ENCODE measurements around the gene TBC1D16.

TBC1D16 gene

DNA sequence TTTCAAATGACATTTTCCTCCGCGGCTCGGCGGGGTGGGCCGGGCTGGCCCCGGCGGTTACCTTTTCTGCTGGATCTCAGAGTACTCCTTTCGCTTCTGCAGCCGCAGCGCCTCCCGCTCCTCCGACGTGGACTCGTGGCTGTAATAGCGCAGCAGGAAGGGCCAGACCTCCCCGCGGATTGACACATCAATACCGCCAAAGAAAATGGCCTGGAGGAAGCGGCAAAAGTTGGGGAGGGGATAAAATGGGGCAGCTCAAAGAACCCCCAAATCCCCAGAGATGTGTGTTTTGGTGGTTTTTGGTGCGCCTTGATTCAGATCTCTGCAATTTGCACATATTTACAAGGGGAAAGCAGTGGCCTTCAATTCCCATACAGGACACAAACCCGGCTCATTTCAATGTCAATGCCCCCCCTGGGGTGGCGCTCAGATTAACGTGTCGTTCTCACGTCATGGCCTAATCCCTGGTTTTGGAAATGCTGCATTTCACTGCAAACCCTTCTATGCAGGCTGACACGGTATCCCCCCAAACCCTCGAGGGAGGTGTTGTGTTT lies 85.9 kb downstream of the TBC1D16 start:
- DNase-seq (ENCODE audit: low read depth): no peak

DNA sequence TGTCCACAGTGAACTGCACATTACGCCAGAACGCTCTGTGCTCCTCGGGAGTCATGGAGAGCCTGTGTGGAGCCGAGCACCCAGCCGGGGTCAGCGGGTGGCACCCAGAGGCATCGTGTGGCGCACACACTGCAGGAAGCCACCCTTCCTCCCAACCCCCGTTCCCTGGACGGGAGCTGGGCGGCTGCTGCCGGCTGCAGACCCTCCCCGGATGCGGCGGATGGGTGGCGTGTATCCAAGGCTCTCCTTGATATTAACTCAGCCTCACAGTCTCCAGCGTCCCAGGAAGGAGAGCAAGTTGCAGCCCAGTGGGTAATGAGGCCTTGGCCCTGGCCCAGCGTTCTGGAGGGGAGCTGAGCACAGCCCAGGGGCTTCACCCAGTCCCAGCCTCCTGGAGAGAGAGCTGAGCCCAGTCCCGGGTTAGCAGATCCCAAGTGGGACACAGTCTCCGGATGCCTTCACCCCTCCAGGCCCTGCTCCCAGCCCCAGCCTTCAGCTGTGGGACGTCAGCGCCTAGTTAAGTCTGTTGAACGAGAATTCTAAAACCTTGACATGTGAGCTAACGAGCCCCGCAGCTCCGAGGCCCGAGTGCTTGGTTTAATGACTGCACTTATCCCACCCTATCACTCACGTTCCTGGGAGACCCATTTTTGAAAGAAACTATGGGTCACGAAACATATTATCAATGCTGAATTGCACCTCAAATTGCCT lies 86.6 kb downstream of the TBC1D16 start:
- no peak for DNase-seq (ENCODE audit: low read depth)

- DNase-seq (ENCODE audit: low read depth): no peak
Observed at GRCh38 chr17:79948406-79948944, 87.2 kb downstream of the TBC1D16 start.

GRCh38 chr17:79947351-79948031 lies 88.2 kb downstream of the TBC1D16 start:
- no peak for DNase-seq (ENCODE audit: low read depth)

- DNase-seq (ENCODE audit: low read depth): no peak
Observed at GRCh38 chr17:79946352-79947231, 89.1 kb downstream of the TBC1D16 start.

DNA sequence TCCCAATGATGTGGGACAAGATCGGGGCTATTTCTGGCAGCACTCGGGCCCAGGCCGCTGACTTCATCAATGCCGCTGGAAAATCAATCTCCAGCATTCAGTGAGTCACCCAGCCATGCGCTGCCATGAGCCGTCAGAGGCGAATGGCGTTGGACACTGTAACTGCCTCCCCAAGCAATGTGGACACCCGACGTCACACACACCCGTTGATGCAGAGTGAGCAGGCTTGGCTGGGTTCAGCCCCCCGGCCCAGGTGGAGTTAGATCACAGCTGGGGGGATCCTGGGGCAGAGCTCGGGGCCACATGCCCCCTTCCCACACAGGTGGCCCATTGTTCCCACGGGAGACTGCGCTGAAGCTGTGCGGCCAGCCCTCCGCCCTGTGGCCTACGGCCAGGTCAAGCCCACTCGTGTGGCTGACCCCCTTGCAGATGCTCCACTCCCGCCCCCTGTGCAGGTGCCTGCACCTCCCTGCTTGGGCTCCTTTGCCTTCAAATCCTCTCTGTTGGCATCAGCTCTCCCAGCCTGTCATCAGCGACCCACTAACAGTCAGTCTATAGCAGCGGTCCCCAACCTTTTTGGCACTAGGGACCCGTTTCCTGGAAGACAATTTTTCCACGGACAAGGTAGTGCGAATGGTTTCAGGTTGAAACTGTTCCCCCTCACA lies 89.9 kb downstream of the TBC1D16 start:
- no peak for DNase-seq (ENCODE audit: low read depth)

DNA sequence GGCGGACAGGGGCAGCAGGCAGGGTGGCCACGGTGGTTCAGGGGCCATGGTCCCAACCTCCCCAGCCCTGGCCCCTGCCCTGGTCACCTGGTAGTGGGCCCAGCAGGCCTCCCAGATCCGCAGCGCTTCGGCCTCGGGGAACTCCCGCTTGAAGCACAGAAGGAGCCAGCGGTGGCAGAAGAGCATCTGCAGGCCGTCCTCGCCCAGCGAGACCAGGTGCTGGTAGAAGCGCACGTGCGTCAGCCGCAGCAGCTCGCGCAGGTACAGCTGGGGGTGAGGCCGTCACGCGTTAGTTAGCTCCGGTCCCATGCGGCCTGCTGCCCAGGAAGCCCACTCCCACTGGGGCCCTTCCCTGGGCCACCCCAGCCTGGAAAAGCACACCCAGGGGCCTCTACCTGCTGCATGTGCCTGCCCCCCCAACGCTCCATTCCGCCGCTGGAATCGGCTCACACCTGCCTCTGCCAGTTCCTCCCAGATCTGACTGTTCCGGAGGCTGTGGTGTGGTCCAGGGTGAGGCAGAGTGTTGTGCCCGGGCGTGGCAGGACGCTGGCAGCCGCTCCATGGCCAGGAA lies 90.8 kb downstream of the TBC1D16 start:
- no peak for DNase-seq (ENCODE audit: low read depth)

GRCh38 chr17:79944251-79944812 lies 91.3 kb downstream of the TBC1D16 start:
- DNase-seq (ENCODE audit: low read depth): no peak

GRCh38 chr17:79943347-79944241 lies 92.1 kb downstream of the TBC1D16 start:
- DNase-seq (ENCODE audit: low read depth): no peak

DNA sequence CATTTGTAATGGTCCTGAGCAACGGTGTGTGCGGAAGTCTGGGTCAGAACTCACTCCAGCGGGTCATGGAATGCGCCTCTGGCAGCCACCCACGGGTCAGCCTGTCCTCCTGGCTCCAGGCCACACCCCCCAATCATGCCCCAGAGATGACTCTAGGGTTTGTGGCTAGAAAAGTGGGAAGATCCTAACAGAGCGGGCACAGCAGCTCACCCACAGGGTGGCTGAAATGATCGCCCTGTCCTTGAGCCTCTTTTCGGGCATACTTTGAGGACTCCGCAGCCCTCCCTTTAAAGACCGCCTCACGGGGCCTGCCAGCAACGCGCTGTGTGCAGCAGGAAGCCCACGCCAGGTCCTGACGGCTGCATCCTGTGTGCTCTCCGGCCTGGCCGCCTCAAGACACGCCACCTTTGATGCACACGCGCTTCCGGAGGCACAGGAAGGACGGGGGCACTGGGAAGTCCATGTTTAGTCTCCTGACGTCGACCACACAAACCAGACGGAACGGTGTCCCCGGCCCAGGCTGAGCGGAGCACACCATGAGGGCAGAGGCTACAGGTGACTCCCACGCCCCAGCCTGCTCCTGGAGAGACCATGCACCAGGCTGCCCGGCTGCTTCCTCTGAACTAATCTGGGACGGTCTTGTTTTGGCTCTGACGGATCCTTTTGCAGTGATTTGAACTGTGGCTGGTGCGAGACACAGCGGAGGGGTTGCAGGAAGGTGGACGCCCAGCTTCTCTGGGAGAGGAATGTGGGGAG lies 92.9 kb downstream of the TBC1D16 start:
- DNase-seq (ENCODE audit: low read depth): no peak

DNA sequence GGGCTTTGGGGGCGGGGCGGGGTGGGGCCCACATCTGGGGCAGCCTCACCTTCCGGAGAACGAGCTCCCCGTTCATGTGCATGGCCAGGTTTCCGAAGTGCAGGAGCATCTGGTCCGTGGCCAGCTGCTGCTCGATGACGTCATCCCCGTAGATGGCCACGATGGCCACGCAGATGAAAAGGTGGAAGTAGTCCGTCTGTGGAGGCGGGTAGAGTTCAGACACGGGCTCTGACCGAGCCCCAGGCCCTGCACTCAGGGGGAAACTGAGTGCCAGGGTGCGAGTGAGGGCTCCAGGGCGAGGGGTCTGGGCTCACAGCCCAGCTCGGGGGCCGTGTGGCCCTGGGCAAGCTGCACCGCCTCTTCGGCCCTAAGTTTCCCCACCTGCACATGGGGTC lies 93.7 kb downstream of the TBC1D16 start:
- DNase-seq (ENCODE audit: low read depth): no peak

DNA sequence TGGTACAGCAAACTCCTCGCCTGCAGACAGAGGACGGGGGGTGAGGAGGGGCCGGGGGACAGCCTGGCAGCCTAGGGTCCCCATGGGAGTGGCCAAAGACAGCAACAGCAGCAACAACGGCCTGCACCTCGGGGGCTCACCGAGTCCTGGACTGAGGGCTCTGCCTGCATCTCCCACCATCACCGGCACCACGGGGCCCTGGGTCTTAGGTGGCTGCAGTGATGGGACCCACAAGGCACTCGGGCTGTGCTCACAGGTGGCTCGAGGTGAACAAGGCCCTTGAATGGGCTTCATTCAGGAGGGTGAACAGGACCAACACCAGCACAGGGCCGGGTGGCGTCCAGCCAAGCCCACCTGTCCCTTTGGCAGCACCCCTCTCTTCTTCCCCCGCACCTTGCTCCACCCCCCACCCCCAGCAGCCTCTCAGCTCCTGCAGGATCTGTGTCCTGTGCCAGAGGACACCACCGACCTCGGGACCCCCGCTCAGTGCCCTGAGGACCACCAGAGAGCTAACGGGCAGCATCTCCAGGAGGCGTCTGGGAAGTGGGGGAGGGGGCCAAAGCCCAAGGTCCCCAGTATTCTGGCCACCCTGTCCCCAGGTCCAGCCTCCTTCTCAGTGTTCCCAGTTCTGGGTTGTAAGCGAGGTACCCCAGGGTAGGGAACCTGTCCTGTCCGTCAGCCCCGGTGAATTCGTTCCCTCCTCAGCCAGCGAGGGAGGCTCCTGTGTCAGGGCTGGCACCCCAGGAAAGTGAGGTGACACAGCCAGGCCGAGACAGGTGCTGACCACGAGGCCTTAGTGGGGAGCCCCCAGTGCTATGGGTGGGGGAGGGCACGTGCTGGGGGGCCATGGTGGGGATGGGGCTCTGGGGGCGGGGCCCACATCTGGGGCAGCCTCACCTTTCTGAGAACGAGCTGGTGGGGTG lies 94.3 kb downstream of the TBC1D16 start:
- DNase-seq (ENCODE audit: low read depth): no peak

DNA sequence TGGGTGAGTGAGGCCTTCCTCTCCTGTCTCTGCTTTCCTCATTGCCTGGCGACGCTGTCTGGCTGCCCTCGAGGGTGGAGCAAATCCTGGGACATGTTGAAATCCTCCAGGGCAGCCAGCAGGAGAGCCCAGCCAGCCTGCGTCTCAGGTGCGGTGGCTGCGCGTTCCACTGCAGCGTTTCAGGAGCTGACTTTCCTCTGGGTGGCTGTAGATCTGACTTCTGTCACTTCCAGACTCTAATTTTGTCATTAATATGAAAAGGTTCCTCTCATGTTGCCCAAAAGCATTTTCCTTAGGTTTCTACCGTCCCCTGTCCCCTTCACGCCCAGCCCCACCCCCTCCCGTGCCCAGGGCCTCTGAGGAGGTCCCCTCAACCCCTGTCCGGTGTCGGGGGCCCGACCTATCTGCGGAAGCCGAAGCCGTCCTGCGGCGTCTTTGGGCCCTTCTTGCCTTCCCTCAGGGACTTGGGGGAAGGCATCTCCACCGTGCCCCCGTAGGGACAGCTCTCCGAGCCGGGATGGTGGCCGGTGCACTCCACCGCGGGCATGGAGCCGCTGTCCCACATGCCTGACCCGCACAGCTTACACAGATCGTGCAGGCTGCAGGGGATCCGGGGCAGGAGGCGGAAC lies 95.1 kb downstream of the TBC1D16 start:
- no peak for DNase-seq (ENCODE audit: low read depth)

DNA sequence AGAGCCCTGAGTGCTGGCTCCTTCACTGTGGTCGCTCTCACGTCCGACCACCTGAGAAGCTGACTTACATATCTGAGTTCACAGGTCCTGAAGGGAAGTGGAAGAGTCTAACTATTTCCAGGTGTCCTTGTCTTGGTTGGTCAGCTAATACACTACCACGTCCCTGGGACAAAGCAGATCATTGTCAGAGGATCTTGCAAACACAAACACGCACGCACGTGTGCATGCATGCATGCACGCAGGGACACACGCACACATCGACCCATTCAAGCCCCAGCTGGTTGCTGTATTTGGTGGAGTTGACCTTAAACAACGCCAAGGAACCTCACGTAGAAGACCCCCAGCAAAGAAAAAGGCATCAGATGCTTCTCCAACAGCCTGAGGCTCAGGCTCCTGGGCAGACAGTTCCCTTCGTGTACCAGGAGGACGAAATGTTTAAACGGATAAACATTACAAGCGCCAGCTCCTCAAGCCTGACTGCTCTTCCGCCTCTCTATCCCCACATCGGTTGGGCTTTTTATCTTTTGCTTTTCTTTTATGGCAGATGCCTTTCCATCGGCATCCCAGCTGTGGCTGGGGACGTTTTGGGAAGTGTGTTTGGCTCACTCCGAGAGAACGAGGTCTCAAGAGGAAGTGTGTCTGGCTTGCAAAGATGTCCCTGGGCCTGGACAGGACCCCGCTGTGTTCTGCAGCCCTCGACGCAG lies 95.8 kb downstream of the TBC1D16 start:
- DNase-seq (ENCODE audit: low read depth): no peak

DNA sequence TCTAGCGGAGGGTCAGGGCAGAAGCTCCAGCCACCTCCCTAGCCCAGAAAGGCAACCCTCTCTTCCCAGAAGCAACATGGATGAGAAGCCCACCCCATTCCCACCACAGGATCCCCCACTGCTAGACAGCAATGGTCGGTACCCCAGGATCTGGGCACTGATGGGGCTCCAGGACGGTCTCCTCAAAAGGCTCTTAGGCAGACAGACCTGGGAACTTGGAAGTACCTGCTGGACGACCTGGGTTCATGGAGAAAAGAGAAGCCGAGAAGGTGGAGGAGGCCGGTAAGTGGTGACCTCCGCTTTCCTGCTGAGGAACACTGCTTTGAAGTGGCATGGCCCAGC lies 96.6 kb downstream of the TBC1D16 start:
- DNase-seq (ENCODE audit: low read depth): no peak

GRCh38 chr17:79938336-79939093 lies 97.2 kb downstream of the TBC1D16 start:
- no peak for DNase-seq (ENCODE audit: low read depth)
